ENCODE data around the gene UCP3. TPM values are rescaled to one million over a fixed set of nuclear protein-coding genes. Genes with fewer than 3 reads are reported as not detected.
A peak's percentile ranks its signal among the peaks of the same experiment; 100 is the strongest.

Gene UCP3
- total and polyA plus RNA-seq, 4 experiments from 2014 or later = 0.54 to 6.3 (median 2.7) TPM

- POLR2A ChIA-PET (ENCODE audit: partially characterized antibody) = interaction anchor here (1.0 to 35.3 kb wide), 6 partner anchors 8 to 159 kb away, joined by 3 to 2221 read pairs (median 4); partner anchors contain the start of genes C2CD3, PPME1 and UCP2
- intact Hi-C loops (cut with micrococcal nuclease) = no loop called here
- Histone ChIP-seq H3K4me3 (ENCODE audit: low read length in 2 of 2) (peak overlapping the region in 1 of 2 donors; percentile 39), H3K36me3 (ENCODE audit: insufficient read depth, low read length) (no peaks in the 10 kb centered on the region), H3K4me1 (ENCODE audit: insufficient read depth, low read length) (peaks cover 100% of the 10 kb centered on the region), H3K27me3 (ENCODE audit: insufficient read depth, low read length) (no peaks in the 10 kb centered on the region), H3K27ac (ENCODE audit: low read depth, low read length) (peak overlapping the region; percentile 73), H3K9me3 (ENCODE audit: control insufficient read depth in 1 of 2, low read length in 2 of 2) (no peaks in the 10 kb centered on the region)
- Mint-ChIP-seq H3K27ac (peak overlapping the region; percentile 94 to 99 (median 96)), H3K27me3 (no peaks in the 10 kb centered on the region), H3K4me3 (peak overlapping the region; percentile 41 to 87 (median 68)), H3K9me3 (peaks cover 0 to 2% (median 0%) of the 10 kb centered on the region in 8 donors), H3K4me1 (peaks cover 21 to 97% (median 79%) of the 10 kb centered on the region in 4 donors), H3K36me3 (peaks cover 6 to 13% of the 10 kb centered on the region in 2 donors)
- DNase-seq = no peak
- CTCF ChIA-PET (ENCODE audit: partially characterized antibody) = interaction anchor here (0.6 to 2.3 kb wide), 11 partner anchors 8 to 138 kb away, joined by 3 to 13 read pairs (median 3); no protein-coding TSS in a partner anchor
Observed at GRCh38 chr11:74012074-74012809, 3.4 kb upstream of the UCP3 start.

GRCh38 chr11:74011360-74012073 lies 2.6 kb upstream of the UCP3 start:
- CTCF ChIA-PET (ENCODE audit: partially characterized antibody) = interaction anchor here (0.6 to 2.3 kb wide), 11 partner anchors 9 to 139 kb away, joined by 3 to 13 read pairs (median 3); no protein-coding TSS in a partner anchor
- H3K9me3 Mint-ChIP-seq = peaks cover 0 to 2% (median 0%) of the 10 kb centered on the region in 8 donors
- peak overlapping the region; percentile 41 to 87 (median 68) for H3K4me3 Mint-ChIP-seq
- H3K27me3 ChIP-seq (ENCODE audit: insufficient read depth, low read length) = no peaks in the 10 kb centered on the region
- no peaks in the 10 kb centered on the region for H3K9me3 ChIP-seq (ENCODE audit: control insufficient read depth in 1 of 2, low read length in 2 of 2)
- H3K27me3 Mint-ChIP-seq = no peaks in the 10 kb centered on the region
- H3K4me1 ChIP-seq (ENCODE audit: insufficient read depth, low read length) = peaks cover 100% of the 10 kb centered on the region
- H3K27ac ChIP-seq (ENCODE audit: low read depth, low read length) = peak overlapping the region; percentile 73
- H3K27ac Mint-ChIP-seq = peak overlapping the region; percentile 94 to 99 (median 96)
- peaks cover 6% of the 10 kb centered on the region in 2 donors for H3K36me3 Mint-ChIP-seq
- intact Hi-C loops (cut with micrococcal nuclease) = loop anchor here (1.0 to 2.0 kb wide), 2 partner anchors 15 to 31 kb away; no protein-coding TSS in a partner anchor
- H3K4me1 Mint-ChIP-seq = peaks cover 27 to 95% (median 77%) of the 10 kb centered on the region in 4 donors
- peak; percentile 62 to 76 (median 69) for DNase-seq
- no peaks in the 10 kb centered on the region for H3K36me3 ChIP-seq (ENCODE audit: insufficient read depth, low read length)
- H3K4me3 ChIP-seq (ENCODE audit: low read length in 2 of 2) = peak overlapping the region; percentile 10 to 39
- POLR2A ChIA-PET (ENCODE audit: partially characterized antibody) = interaction anchor here (1.0 to 35.3 kb wide), 6 partner anchors 8 to 160 kb away, joined by 3 to 2221 read pairs (median 4); partner anchors contain the start of genes C2CD3, PPME1 and UCP2

GRCh38 chr11:74010306-74011300 lies 1.7 kb upstream of the UCP3 start:
- Mint-ChIP-seq H3K9me3 (peaks cover 0 to 2% (median 0%) of the 10 kb centered on the region in 8 donors), H3K27me3 (no peaks in the 10 kb centered on the region), H3K4me1 (peaks cover 36 to 95% (median 75%) of the 10 kb centered on the region in 4 donors), H3K4me3 (peak overlapping the region in 7 of 8 donors; percentile 51 to 87 (median 71)), H3K27ac (peak overlapping the region; percentile 94 to 99 (median 96)), H3K36me3 (peaks cover 0 to 6% of the 10 kb centered on the region in 2 donors)
- H3K27ac ChIP-seq (ENCODE audit: low read depth, low read length) = peak overlapping the region; percentile 73
- no peak for DNase-seq
- H3K4me1 ChIP-seq (ENCODE audit: insufficient read depth, low read length) = peaks cover 100% of the 10 kb centered on the region
- intact Hi-C loops (cut with micrococcal nuclease) = loop anchor here (1.0 to 2.0 kb wide), 2 partner anchors 14 to 30 kb away; no protein-coding TSS in a partner anchor
- H3K9me3 ChIP-seq (ENCODE audit: control insufficient read depth in 1 of 2, low read length in 2 of 2) = no peaks in the 10 kb centered on the region
- no peaks in the 10 kb centered on the region for H3K36me3 ChIP-seq (ENCODE audit: insufficient read depth, low read length)
- POLR2A ChIA-PET (ENCODE audit: partially characterized antibody) = interaction anchor here (0.5 to 35.3 kb wide), 6 partner anchors 7 to 165 kb away, joined by 3 to 2221 read pairs (median 5); partner anchors contain the start of genes C2CD3, PPME1 and UCP2
- CTCF ChIA-PET (ENCODE audit: partially characterized antibody) = interaction anchor here (0.6 to 2.3 kb wide), 10 partner anchors 10 to 51 kb away, joined by 3 to 13 read pairs (median 3); no protein-coding TSS in a partner anchor
- peak overlapping the region; percentile 10 to 39 for H3K4me3 ChIP-seq (ENCODE audit: low read length in 2 of 2)
- no peaks in the 10 kb centered on the region for H3K27me3 ChIP-seq (ENCODE audit: insufficient read depth, low read length)

GRCh38 chr11:74009675-74010305 lies 905 bp upstream of the UCP3 start:
- Mint-ChIP-seq H3K4me3 (peak overlapping the region in 7 of 8 donors; percentile 51 to 87 (median 67)), H3K4me1 (peaks cover 44 to 95% (median 75%) of the 10 kb centered on the region in 4 donors), H3K27ac (peak overlapping the region; percentile 94 to 99 (median 96)), H3K36me3 (peaks cover 0 to 10% of the 10 kb centered on the region in 2 donors), H3K9me3 (peaks cover 0 to 2% (median 0%) of the 10 kb centered on the region in 8 donors), H3K27me3 (no peaks in the 10 kb centered on the region)
- H3K27ac ChIP-seq (ENCODE audit: low read depth, low read length) = peak overlapping the region; percentile 73
- CTCF ChIA-PET (ENCODE audit: partially characterized antibody) = interaction anchor here (0.6 to 2.3 kb wide), 6 partner anchors 15 to 51 kb away, joined by 3 to 7 read pairs (median 3); no protein-coding TSS in a partner anchor
- intact Hi-C loops (cut with micrococcal nuclease) = loop anchor here (2.0 kb wide), 1 partner anchor 13 kb away; no protein-coding TSS in a partner anchor
- no peak overlapping the region for H3K4me3 ChIP-seq (ENCODE audit: low read length in 2 of 2)
- H3K27me3 ChIP-seq (ENCODE audit: insufficient read depth, low read length) = no peaks in the 10 kb centered on the region
- POLR2A ChIA-PET (ENCODE audit: partially characterized antibody) = interaction anchor here (0.5 to 35.3 kb wide), 3 partner anchors 9 to 166 kb away, joined by 3 to 2221 read pairs (median 6); partner anchors contain the start of gene UCP2
- no peaks in the 10 kb centered on the region for H3K36me3 ChIP-seq (ENCODE audit: insufficient read depth, low read length)
- no peak for DNase-seq
- peaks cover 100% of the 10 kb centered on the region for H3K4me1 ChIP-seq (ENCODE audit: insufficient read depth, low read length)
- H3K9me3 ChIP-seq (ENCODE audit: control insufficient read depth in 1 of 2, low read length in 2 of 2) = no peaks in the 10 kb centered on the region

- Mint-ChIP-seq H3K36me3 (peaks cover 0 to 11% of the 10 kb centered on the region in 2 donors), H3K4me1 (peaks cover 50 to 95% (median 72%) of the 10 kb centered on the region in 4 donors), H3K27me3 (no peaks in the 10 kb centered on the region), H3K9me3 (peaks cover 0 to 2% (median 0%) of the 10 kb centered on the region in 8 donors), H3K27ac (peak overlapping the region; percentile 75 to 96 (median 88)), H3K4me3 (peak overlapping the region in 3 of 8 donors; percentile 39 to 67 (median 52))
- H3K27me3 ChIP-seq (ENCODE audit: insufficient read depth, low read length) = no peaks in the 10 kb centered on the region
- POLR2A ChIA-PET (ENCODE audit: partially characterized antibody) = interaction anchor here (1.7 to 35.3 kb wide), 3 partner anchors 10 to 28 kb away, joined by 5 to 2221 read pairs (median 6); partner anchors contain the start of gene UCP2
- peak overlapping the region; percentile 22 for H3K27ac ChIP-seq (ENCODE audit: low read depth, low read length)
- CTCF ChIA-PET (ENCODE audit: partially characterized antibody) = interaction anchor here (1.8 kb wide), 1 partner anchor 29 kb away, joined by 7 read pairs; no protein-coding TSS in a partner anchor
- no peaks in the 10 kb centered on the region for H3K36me3 ChIP-seq (ENCODE audit: insufficient read depth, low read length)
- peaks cover 100% of the 10 kb centered on the region for H3K4me1 ChIP-seq (ENCODE audit: insufficient read depth, low read length)
- no peaks in the 10 kb centered on the region for H3K9me3 ChIP-seq (ENCODE audit: control insufficient read depth in 1 of 2, low read length in 2 of 2)
- intact Hi-C loops (cut with micrococcal nuclease) = no loop called here
- no peak overlapping the region for H3K4me3 ChIP-seq (ENCODE audit: low read length in 2 of 2)
- peak in 1 of 5 donors; percentile 29 for DNase-seq
Observed at GRCh38 chr11:74009230-74009547, 304 bp upstream of the UCP3 start.
